Right kidney (tissue), 9 donors: ENCODE measurements around the gene KLHDC7A.
A peak's percentile ranks its signal among the peaks of the same experiment; 100 is the strongest.
"Not testable (repeated sequence)": the region's sequence is repeated elsewhere in the genome, so short reads cannot be mapped to it uniquely, and the experiment has no call there.

Experiments
- DNase-seq: peaks from one replicate; pipeline ENCODE4 v3.0.0-alpha.2; 2016
- long read RNA-seq, 8 donors: transcript quantifications; one replicate each; lab custom pipeline, GENCODE V29; 2026

The KLHDC7A gene
- long read RNA-seq, donor 1, full-length matches to known transcripts, result 32 of 32 reads
- long read RNA-seq, donor 1, partial matches to known transcripts, result 0 of 32 reads
- long read RNA-seq, donor 1, other reads (novel, unspliced or antisense), result 0 of 32 reads
- long read RNA-seq, donor 2, full-length matches to known transcripts, result 25 of 25 reads
- long read RNA-seq, donor 2, partial matches to known transcripts, result 0 of 25 reads
- long read RNA-seq, donor 2, other reads (novel, unspliced or antisense), result 0 of 25 reads
- long read RNA-seq, donor 3, full-length matches to known transcripts, result 14 of 14 reads
- long read RNA-seq, donor 3, partial matches to known transcripts, result 0 of 14 reads
- long read RNA-seq, donor 3, other reads (novel, unspliced or antisense), result 0 of 14 reads
- long read RNA-seq, donor 4, full-length matches to known transcripts, result 23 of 23 reads
- long read RNA-seq, donor 4, partial matches to known transcripts, result 0 of 23 reads
- long read RNA-seq, donor 4, other reads (novel, unspliced or antisense), result 0 of 23 reads
- long read RNA-seq, donor 5, full-length matches to known transcripts, result 21 of 21 reads
- long read RNA-seq, donor 5, partial matches to known transcripts, result 0 of 21 reads
- long read RNA-seq, donor 5, other reads (novel, unspliced or antisense), result 0 of 21 reads
- long read RNA-seq, donor 6, full-length matches to known transcripts, result 36 of 36 reads
- long read RNA-seq, donor 6, partial matches to known transcripts, result 0 of 36 reads
- long read RNA-seq, donor 6, other reads (novel, unspliced or antisense), result 0 of 36 reads
- long read RNA-seq, donor 7, full-length matches to known transcripts, result 32 of 32 reads
- long read RNA-seq, donor 7, partial matches to known transcripts, result 0 of 32 reads
- long read RNA-seq, donor 7, other reads (novel, unspliced or antisense), result 0 of 32 reads
- long read RNA-seq, donor 8, full-length matches to known transcripts, result 17 of 17 reads
- long read RNA-seq, donor 8, partial matches to known transcripts, result 0 of 17 reads
- long read RNA-seq, donor 8, other reads (novel, unspliced or antisense), result 0 of 17 reads

GRCh38 chr1:18480315-18481189 lies at the start of gene KLHDC7A:
Gene KLHDC7A, plus strand, starts transcription at chr1:18480930. Its CDS starts 52 bp downstream, at chr1:18480982.
- DNase-seq, result peak; percentile 78

- no peak for DNase-seq
Observed at GRCh38 chr1:18434041-18434440, 46.7 kb upstream of the KLHDC7A start.

GRCh38 chr1:18440385-18441226 lies 40.1 kb upstream of the KLHDC7A start:
- no peak for DNase-seq

GRCh38 chr1:18443587-18444520 lies 36.9 kb upstream of the KLHDC7A start:
- no peak for DNase-seq

- no peak for DNase-seq
Observed at GRCh38 chr1:18444563-18444962, 36.2 kb upstream of the KLHDC7A start.

GRCh38 chr1:18446751-18447150 lies 34.0 kb upstream of the KLHDC7A start:
- DNase-seq, result no peak

GRCh38 chr1:18447509-18448220 lies 33.1 kb upstream of the KLHDC7A start:
- DNase-seq, result no peak

- DNase-seq, result no peak
Observed at GRCh38 chr1:18448889-18449288, 31.8 kb upstream of the KLHDC7A start.

GRCh38 chr1:18452550-18452949 lies 28.2 kb upstream of the KLHDC7A start:
- no peak for DNase-seq

- no peak for DNase-seq
Observed at GRCh38 chr1:18458133-18459092, 22.3 kb upstream of the KLHDC7A start.

- DNase-seq, result no peak
Observed at GRCh38 chr1:18461656-18462055, 19.1 kb upstream of the KLHDC7A start.

- not testable (repeated sequence) for DNase-seq
Observed at GRCh38 chr1:18462517-18462916, 18.2 kb upstream of the KLHDC7A start.

- DNase-seq, result no peak
Observed at GRCh38 chr1:18463063-18463462, 17.7 kb upstream of the KLHDC7A start.

- no peak for DNase-seq
Observed at GRCh38 chr1:18463984-18464664, 16.6 kb upstream of the KLHDC7A start.

- no peak for DNase-seq
Observed at GRCh38 chr1:18464665-18465050, 16.1 kb upstream of the KLHDC7A start.

GRCh38 chr1:18466676-18467075 lies 14.1 kb upstream of the KLHDC7A start:
- DNase-seq, result no peak

- DNase-seq, result no peak
Observed at GRCh38 chr1:18468570-18468969, 12.2 kb upstream of the KLHDC7A start.
